DND-41 (cell line): ENCODE measurements around the gene IQSEC1.

Experiments used
- CTCF ChIP-seq: IDR thresholded peaks from 2 replicates; pipeline ENCODE4 v1.5.1; 2012; ENCODE audit warnings: borderline replicate concordance, low read length, moderate library complexity, mild to moderate bottlenecking; ENCODE audit not compliant: poor library complexity, severe bottlenecking; ENCODE audit errors: extremely low read depth
- EZH2 ChIP-seq: IDR thresholded peaks from 3 replicates; pipeline ENCODE4 v1.6.1; 2012; ENCODE audit warnings: borderline replicate concordance, low read depth, mild to moderate bottlenecking, moderate library complexity, low read length, inconsistent platforms; ENCODE audit not compliant: severe bottlenecking

- TF ChIP-seq CTCF (no peak), EZH2 (no peak)
Observed at GRCh38 chr3:13014755-13015285, 58.4 kb downstream of the IQSEC1 start.
